Measurements from ENCODE around the gene FADS1.

DNA sequence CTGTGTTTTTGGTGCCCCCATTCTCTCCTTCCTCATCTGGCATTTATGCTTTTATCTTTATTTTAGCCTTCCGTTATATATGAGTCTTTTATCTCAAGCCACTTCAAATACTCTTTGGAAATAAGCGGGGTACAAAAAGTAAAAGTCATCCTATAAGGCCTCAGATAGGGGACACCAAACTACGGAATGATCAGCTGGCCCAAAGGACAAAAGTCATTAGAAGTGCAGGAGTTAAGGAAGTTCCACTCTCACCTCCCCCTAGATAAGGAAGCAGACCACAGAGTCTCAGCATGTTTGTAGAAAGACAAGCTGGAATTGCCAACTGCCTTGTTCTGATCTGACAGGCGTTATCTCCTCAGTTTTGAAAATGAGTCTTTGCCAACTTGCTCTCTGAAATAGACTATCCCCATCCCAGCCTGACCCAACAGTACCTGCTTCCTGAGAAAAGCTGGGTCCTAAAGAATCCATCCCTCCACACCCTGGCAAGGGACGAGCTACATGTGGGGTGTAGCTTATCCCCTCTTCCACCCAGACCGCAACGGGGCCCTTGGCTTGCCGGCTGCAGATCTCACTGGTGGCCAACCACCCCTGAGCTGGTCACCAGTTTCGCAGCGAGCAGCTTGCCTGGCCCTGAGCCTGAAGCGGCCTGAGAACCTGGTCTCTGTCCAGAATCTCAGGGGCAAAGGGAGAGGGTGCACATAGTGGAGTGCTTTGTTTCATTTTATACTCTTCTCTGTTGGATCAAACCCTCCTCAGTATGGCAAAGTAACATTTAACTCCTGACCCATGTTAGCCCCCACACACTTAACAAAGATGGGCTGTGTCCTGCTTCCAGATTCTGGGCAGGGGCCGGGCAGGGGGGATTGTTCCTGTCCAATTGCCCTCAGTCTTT is 25.1 kb upstream of the FADS1 start:
- TF ChIP-seq POLR2A (IDR thresholded peaks at IDR 0.05; ENCODE audit: low read length) (peak; percentile 23), GATA1 (IDR thresholded peaks at IDR 0.05; ENCODE audit: low read depth, low read length) (no peak)

Measured in erythroblast (primary cell).